GM18858 (cell line): ENCODE data around the gene IGHMBP2.

Source experiments
- ATAC-seq: cut with Tn5 transposase; IDR thresholded peaks from one replicate; pipeline ENCODE4 v1.9.1; 2021; ENCODE audit not compliant: unreplicated experiment

The IGHMBP2 gene

GRCh38 chr11:68978626-68978930 lies 74.9 kb downstream of the IGHMBP2 start:
- ATAC-seq: no peak

- ATAC-seq: no peak
These were observed 75.4 kb downstream of the IGHMBP2 start for GRCh38 chr11:68978931-68979594.

- no peak for ATAC-seq
These were observed 76.5 kb downstream of the IGHMBP2 start for GRCh38 chr11:68979931-68980775.

- no peak for ATAC-seq
These were observed 77.0 kb downstream of the IGHMBP2 start, which contains the start of gene MRGPRD for GRCh38 chr11:68980776-68981065. TSS of gene MRGPRD (minus strand) at chr11:68980986. CDS start at chr11:68980986, 0 bp downstream.

- no peak for ATAC-seq
These were observed 78.4 kb downstream of the IGHMBP2 start for GRCh38 chr11:68982134-68982533.

- ATAC-seq: no peak
These were observed 80.1 kb downstream of the IGHMBP2 start for GRCh38 chr11:68983801-68984200.

- no peak for ATAC-seq
These were observed 83.5 kb downstream of the IGHMBP2 start for GRCh38 chr11:68987211-68987610.

- no peak for ATAC-seq
These were observed 84.8 kb downstream of the IGHMBP2 start for GRCh38 chr11:68988491-68988890.
